Lower lobe of right lung (tissue), 2 donors: ENCODE results near the gene ANKRD55. TPM values are rescaled to one million over a fixed set of nuclear protein-coding genes. Genes with fewer than 3 reads are reported as not detected.

Experiments
- ATAC-seq, 2 donors: fragments of 200-7000 bp; cut with Tn5 transposase; one replicate each; pipeline ENCODE4 v1.9.1; 2020 to 2022; ENCODE audit warnings: mild to moderate bottlenecking in 2 of 2, moderate library complexity in 2 of 2
- DNase-seq: peaks from one replicate; pipeline ENCODE4 v3.0.0-alpha.2; 2020
- H3K27ac ChIP-seq: fragments of 200-600 bp; one replicate; pipeline ENCODE4 v1.8.0; 2022
- H3K27me3 ChIP-seq: fragments of 200-600 bp; one replicate; pipeline ENCODE4 v1.8.0; 2022; ENCODE audit warnings: low read depth
- H3K36me3 ChIP-seq: fragments of 200-600 bp; one replicate; pipeline ENCODE4 v1.8.0; 2022; ENCODE audit warnings: mild to moderate bottlenecking
- H3K4me1 ChIP-seq: fragments of 200-600 bp; one replicate; pipeline ENCODE4 v1.8.0; 2022
- H3K4me3 ChIP-seq: fragments of 200-600 bp; one replicate; pipeline ENCODE4 v1.8.0; 2022; ENCODE audit warnings: mild to moderate bottlenecking
- H3K9me3 ChIP-seq: fragments of 200-600 bp; one replicate; pipeline ENCODE4 v1.8.0; 2022
- intact Hi-C: fragments of 100-400 bp; cut with DNase I; formaldehyde crosslinking; loops from one replicate; pipeline ENCODE4 v1.11.0; 2022
- total RNA-seq: library from RNA; stranded (reverse); fragmentation: NEBNext Ultra II Directional; extraction: Animal tissue kit (Norgen Biotek cat#: 25700); gene quantifications from one replicate; pipeline ENCODE4 v1.2.1, GENCODE V29; 2021
- TF ChIP-seq, protein P1 (sequence below): fragments of 200-600 bp; IDR thresholded peaks from one replicate; pipeline ENCODE4 v1.8.0; 2022; ENCODE audit warnings: antibody characterized with exemption, mild to moderate bottlenecking
- donor health status: DM: no; HTN: yes; CAD: no; lungs with severe emphysema.

Gene ANKRD55
- total RNA-seq, 1 donor from 2014 or later, result 0.41 TPM

DNA sequence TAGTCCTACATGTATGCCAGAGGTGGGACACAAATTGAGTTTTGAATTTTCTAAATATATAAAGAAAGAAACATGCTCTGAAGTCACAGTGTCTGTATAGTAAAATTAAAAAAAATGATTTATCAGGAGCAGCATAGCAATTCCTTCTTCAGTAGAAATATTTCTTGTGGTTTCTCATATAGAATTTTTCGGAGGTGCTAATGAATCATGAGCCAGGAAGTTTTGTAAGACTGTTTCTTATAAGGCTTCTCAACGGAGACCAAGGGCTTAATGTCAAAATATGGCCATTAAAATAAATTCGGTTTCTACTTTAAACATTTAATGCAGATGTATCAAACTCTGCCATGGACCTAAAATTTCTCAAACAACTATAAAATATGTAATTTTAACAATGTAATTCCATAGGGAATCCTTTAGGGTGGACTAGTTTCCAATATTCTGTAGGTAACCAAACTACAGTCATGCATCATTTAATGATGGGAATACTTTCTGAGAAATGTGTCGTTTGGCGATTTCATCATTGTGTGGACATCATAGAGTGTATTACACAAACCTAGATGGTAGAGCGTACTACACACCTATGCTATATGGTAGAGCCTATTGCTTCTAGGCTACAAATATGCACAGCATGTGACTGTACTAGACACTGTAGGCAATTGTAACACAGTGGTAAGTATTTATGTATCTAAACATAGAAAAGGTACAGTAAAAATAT is 66.3 kb downstream of the ANKRD55 start:
- H3K4me1 ChIP-seq, result peaks cover 20% of the 10 kb centered on the region
- no peaks in the 10 kb centered on the region for H3K9me3 ChIP-seq
- H3K4me3 ChIP-seq, result no peak overlapping the region
- no peaks in the 10 kb centered on the region for H3K27me3 ChIP-seq
- intact Hi-C loops, result no loop called here
- ATAC-seq (no peak), DNase-seq (no peak)
- TF ChIP-seq, protein P1, sequence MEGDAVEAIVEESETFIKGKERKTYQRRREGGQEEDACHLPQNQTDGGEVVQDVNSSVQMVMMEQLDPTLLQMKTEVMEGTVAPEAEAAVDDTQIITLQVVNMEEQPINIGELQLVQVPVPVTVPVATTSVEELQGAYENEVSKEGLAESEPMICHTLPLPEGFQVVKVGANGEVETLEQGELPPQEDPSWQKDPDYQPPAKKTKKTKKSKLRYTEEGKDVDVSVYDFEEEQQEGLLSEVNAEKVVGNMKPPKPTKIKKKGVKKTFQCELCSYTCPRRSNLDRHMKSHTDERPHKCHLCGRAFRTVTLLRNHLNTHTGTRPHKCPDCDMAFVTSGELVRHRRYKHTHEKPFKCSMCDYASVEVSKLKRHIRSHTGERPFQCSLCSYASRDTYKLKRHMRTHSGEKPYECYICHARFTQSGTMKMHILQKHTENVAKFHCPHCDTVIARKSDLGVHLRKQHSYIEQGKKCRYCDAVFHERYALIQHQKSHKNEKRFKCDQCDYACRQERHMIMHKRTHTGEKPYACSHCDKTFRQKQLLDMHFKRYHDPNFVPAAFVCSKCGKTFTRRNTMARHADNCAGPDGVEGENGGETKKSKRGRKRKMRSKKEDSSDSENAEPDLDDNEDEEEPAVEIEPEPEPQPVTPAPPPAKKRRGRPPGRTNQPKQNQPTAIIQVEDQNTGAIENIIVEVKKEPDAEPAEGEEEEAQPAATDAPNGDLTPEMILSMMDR, result no peak
- H3K36me3 ChIP-seq, result no peaks in the 10 kb centered on the region
- no peak overlapping the region for H3K27ac ChIP-seq

DNA sequence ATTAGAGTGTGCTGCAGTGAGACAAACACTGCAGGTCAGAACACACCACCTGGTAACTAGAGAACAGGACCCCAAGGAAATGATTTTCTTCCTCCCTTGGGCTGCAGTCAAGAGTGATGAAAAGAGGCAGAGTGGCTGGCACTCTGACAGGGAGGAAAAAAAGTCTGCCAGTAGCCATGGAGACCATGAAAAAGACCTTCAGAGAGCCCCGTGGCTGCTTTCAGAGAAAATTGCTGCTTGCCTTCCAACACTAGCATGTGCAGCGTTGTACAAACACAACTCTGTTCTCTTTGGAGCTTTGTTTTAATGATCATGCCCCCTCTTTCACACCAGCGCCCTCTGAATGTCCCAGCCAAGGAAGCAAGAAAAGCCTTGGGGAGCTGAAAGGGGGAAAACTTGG is 68.8 kb downstream of the ANKRD55 start:
- Histone ChIP-seq H3K9me3 (no peaks in the 10 kb centered on the region), H3K4me3 (no peak overlapping the region), H3K4me1 (peaks cover 40% of the 10 kb centered on the region), H3K27ac (no peak overlapping the region), H3K27me3 (no peaks in the 10 kb centered on the region), H3K36me3 (no peaks in the 10 kb centered on the region)
- TF ChIP-seq, protein P1, result no peak
- ATAC-seq (no peak), DNase-seq (no peak)
- intact Hi-C loops, result no loop called here

DNA sequence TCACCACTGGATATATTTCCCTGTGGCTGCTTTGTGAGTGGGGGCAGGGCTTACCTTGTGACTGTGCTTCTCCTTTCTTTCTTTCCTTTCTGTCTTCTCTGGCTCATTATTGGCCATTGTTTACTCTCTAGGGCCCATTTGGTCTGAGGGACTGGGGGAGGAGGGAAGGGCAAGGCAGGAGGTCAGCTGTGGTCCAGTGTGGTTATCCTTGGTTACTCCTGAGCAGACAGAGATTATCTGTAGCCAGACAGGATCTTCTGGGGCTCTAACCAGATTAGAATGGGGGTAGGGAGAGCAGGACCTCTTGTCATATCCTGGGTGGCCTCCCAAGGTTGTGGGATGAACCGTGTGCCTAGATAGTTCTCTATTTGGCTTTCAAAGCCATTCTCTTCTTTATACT is 71.2 kb downstream of the ANKRD55 start:
- TF ChIP-seq, protein P1, result no peak
- ATAC-seq (no peak), DNase-seq (no peak)
- H3K4me3 ChIP-seq, result no peak overlapping the region
- no peaks in the 10 kb centered on the region for H3K36me3 ChIP-seq
- intact Hi-C loops, result no loop called here
- no peaks in the 10 kb centered on the region for H3K27me3 ChIP-seq
- no peaks in the 10 kb centered on the region for H3K9me3 ChIP-seq
- H3K27ac ChIP-seq, result no peak overlapping the region
- peaks cover 50% of the 10 kb centered on the region for H3K4me1 ChIP-seq

DNA sequence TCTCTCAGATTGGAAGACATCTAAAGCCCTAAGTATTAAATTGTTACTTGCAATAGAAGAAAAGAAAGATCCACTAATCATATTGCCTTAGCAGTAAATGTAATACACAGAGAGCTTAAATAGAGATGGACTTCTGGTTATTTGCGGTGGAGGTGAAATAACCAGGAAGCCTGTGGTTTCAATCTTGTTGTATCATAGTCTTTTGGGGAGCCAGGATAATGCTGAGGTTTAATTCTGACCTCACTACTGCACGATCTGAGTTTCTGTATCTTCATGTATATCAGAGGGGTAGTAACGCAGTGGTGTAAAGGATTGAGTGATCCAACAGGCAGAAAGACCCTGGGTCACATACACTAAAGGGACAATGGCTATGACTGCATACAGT is 71.7 kb downstream of the ANKRD55 start:
- no peak overlapping the region for H3K27ac ChIP-seq
- H3K4me1 ChIP-seq, result peaks cover 54% of the 10 kb centered on the region

DNA sequence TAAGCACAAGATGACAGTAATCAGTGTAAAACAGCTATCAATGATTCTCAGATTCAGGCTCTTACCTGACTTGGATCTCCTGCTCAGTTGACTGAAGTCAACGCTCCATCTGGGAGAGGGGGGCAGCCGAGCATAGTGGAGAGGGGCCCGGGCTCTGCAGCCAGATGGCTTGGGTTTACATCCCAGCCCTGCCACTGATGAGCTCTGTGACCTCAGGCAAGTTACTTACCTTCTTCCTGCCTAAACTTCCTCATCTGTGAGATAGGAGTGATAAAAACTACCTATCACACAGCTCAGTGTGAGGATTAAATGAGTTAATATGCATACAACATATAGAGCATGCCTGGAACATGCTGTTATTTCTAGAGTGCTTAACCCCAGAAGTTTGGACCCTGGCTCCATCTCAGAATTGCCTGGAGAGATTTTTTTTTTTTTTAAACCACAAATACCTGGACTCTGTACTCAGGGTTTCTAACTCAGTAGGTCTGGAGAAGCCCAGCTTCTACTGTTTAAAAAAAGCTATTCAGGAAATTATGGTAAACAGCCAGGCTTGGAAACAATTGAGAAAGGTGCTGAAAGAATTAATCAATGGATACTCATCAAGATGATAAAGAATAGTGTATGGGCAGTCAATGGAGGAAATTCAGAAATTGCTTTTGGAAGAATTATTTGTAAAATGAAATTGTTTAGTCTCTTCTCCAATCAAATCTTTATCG is 72.2 kb downstream of the ANKRD55 start:
- TF ChIP-seq, protein P1, result no peak
- no peaks in the 10 kb centered on the region for H3K27me3 ChIP-seq
- H3K4me3 ChIP-seq, result no peak overlapping the region
- H3K27ac ChIP-seq, result no peak overlapping the region
- H3K4me1 ChIP-seq, result peaks cover 59% of the 10 kb centered on the region
- no peak for DNase-seq
- H3K9me3 ChIP-seq, result no peaks in the 10 kb centered on the region
- H3K36me3 ChIP-seq, result no peaks in the 10 kb centered on the region
- intact Hi-C loops, result no loop called here
- ATAC-seq, result no peak

More for the DNA sequence above, 71.7 kb downstream of the ANKRD55 start:
- no peaks in the 10 kb centered on the region for H3K27me3 ChIP-seq
- TF ChIP-seq, protein P1, result no peak
- ATAC-seq, result no peak
- DNase-seq, result no peak
- no peaks in the 10 kb centered on the region for H3K9me3 ChIP-seq
- intact Hi-C loops, result no loop called here
- H3K36me3 ChIP-seq, result no peaks in the 10 kb centered on the region
- no peak overlapping the region for H3K4me3 ChIP-seq
